BLaER1 (cell line): Measurements from ENCODE around the gene TM4SF18.
"Not testable (repeated sequence)": the region's sequence is repeated elsewhere in the genome, so short reads cannot be mapped to it uniquely, and the experiment has no call there.

Experiments used
- H3K27ac ChIP-seq: shearing (Covaris generic); formaldehyde crosslinking; 2 replicates; pipeline ENCODE4 v1.8.1; 2022
- H3K27me3 ChIP-seq: shearing (Covaris generic); formaldehyde crosslinking; 2 replicates; pipeline ENCODE4 v1.8.1; 2022
- H3K36me3 ChIP-seq: shearing (Covaris generic); formaldehyde crosslinking; 2 replicates; pipeline ENCODE4 v1.8.1; 2022
- H3K4me1 ChIP-seq: shearing (Covaris generic); formaldehyde crosslinking; 2 replicates; pipeline ENCODE4 v1.8.1; 2022
- H3K4me2 ChIP-seq: shearing (Covaris generic); formaldehyde crosslinking; 2 replicates; pipeline ENCODE4 v1.8.1; 2022
- H3K4me3 ChIP-seq: shearing (Covaris generic); formaldehyde crosslinking; 2 replicates; pipeline ENCODE4 v1.8.1; 2022
- H3K9ac ChIP-seq: shearing (Covaris generic); formaldehyde crosslinking; 2 replicates; pipeline ENCODE4 v1.8.1; 2022
- H3K9me3 ChIP-seq: shearing (Covaris generic); formaldehyde crosslinking; 2 replicates; pipeline ENCODE4 v1.8.1; 2022
- H4K20me1 ChIP-seq: shearing (Covaris generic); formaldehyde crosslinking; 2 replicates; pipeline ENCODE4 v1.8.1; 2022
- Cebpa-rat ChIP-seq: shearing (Covaris generic); IDR thresholded peaks from 2 replicates; pipeline ENCODE4 v1.8.1; 2022

The TM4SF18 gene, protein sequence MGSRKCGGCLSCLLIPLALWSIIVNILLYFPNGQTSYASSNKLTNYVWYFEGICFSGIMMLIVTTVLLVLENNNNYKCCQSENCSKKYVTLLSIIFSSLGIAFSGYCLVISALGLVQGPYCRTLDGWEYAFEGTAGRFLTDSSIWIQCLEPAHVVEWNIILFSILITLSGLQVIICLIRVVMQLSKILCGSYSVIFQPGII

DNA sequence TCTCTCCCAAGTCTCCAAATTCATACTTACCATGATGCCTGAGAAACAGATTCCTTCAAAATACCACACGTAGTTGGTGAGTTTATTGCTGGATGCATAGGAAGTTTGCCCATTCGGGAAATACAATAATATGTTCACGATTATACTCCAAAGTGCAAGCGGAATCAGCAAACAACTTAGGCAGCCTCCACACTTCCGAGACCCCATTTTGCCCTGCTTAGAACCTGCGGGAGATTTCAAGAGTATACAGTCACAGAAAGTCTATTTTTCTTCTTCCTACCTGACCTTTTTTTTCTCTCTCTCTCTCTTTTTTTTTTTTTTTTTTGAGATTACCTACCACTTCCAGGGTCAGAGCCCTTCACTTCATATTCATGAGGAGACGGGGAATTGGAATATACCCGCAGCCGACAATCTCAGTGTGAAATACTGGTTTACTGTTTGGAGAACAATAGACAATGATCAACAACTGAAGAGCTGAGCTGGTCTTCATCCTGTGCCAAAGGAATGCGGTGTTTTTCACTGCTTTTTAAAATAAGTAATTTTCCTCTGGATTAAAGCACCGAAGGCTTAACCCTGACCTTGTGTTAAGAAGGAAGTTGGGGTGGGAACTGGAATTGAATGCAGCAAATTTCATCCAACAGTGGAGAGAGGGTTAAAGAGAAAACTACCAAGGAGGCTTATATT is at the start of gene TM4SF18:
TM4SF18 (minus strand) TSS at position 461 of the 684 bp plus-strand sequence; CDS start at position 207, 254 bp downstream.
- no peak for TF ChIP-seq Cebpa-rat
- Histone ChIP-seq H4K20me1 (no peaks in the 10 kb centered on the region), H3K36me3 (no peaks in the 10 kb centered on the region), H3K4me3 (no peak within 1 kb of the TSS), H3K9ac (no peak within 1 kb of the TSS), H3K27ac (no peak within 1 kb of the TSS), H3K9me3 (no peaks in the 10 kb centered on the region), H3K4me2 (no peak within 1 kb of the TSS), H3K27me3 (no peaks in the 10 kb centered on the region), H3K4me1 (no peaks in the 10 kb centered on the region)

DNA sequence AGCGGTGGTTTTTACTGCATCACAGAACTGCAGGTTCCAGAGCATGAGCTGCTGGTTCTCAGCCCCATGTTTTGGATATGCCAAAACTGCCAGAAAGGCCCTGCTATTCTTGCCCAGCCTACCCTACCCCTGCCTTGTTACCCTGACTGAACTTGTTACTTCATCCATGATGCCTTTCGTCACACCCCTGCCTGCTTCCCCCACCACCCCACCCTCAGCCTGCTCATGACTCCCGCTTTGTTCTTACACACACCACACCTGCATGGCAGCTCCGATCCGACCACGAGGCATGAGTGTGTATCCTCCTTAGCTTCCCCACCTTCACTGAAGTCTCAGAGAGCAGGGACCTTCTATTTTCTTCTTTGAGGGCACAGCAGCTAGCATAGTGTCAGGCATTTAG is 49.1 kb upstream of the TM4SF18 start:
- Histone ChIP-seq H3K4me2 (no peak overlapping the region), H3K4me1 (peaks cover 14% of the 10 kb centered on the region), H3K9me3 (peaks cover 12% of the 10 kb centered on the region; the same call in 1 of the 2 replicates), H4K20me1 (no peaks in the 10 kb centered on the region), H3K9ac (no peak overlapping the region), H3K4me3 (no peak overlapping the region), H3K27ac (no peak overlapping the region), H3K36me3 (no peaks in the 10 kb centered on the region), H3K27me3 (no peaks in the 10 kb centered on the region)
- TF ChIP-seq Cebpa-rat = no peak

DNA sequence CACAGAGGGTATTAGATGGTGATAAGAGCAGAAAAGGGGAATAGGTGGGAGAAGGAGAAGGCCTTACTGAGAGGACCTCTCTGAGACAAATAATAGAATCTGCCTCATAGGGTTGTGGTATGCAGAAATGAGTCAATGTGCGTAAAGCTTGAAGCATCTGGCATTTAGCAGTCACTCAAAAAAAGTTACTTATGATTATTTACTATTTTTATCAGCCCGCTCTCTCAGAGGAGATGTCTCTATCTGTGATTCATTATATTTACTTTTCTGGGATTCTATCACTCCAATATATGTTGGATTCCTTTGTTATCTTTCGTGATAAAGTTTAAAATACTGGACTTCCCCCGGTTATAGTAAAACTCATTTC is 48.6 kb upstream of the TM4SF18 start:
- Histone ChIP-seq H3K27ac (no peak overlapping the region), H3K4me3 (no peak overlapping the region), H3K4me1 (peaks cover 14% of the 10 kb centered on the region), H3K4me2 (no peak overlapping the region), H3K9me3 (peaks cover 12% of the 10 kb centered on the region; the same call in 1 of the 2 replicates), H3K27me3 (no peaks in the 10 kb centered on the region), H3K36me3 (no peaks in the 10 kb centered on the region), H3K9ac (no peak overlapping the region), H4K20me1 (no peaks in the 10 kb centered on the region)
- no peak for TF ChIP-seq Cebpa-rat

DNA sequence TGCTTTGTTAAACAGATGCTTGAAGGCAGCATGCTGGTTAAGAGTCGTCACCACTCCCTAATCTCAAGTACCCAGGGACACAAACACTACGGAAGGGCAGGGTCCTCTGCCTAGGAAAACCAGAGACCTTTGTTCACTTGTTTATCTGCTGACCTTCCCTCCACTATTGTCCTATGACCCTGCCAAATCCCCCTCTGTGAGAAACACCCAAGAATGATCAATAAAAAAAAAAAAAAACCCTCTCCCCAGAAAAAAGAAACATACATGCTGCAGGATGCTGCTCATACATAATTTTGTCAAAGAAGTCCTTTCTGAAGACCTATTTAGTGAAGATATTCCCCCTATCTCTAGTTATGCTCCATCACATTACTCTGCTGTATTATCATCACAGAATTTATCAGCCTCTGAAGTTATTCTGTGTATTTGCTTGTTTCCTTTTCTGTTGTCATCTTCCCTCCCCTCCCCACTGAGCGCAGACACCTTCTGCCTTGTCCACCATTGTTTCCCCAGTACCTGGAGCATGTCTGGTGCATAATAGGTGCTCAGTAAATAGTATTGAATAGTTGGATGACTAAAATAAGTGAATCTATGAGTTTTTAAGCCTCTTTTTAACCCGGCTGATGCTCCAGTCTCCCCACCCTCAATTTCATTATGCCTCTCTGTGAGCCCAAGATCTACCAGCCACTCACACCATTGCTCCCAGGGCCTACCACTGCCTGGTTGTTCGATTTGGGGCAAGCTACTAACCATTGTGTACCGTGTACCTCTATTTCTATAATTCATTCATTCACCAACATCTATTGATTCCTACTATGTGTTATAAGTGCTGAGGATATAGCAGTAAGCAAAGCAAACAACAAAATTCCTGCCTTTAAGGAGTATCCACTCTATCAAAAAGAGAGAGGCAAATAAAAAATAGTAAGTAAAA is 48.0 kb upstream of the TM4SF18 start:
- H3K4me2 ChIP-seq = no peak overlapping the region
- no peak overlapping the region for H3K27ac ChIP-seq
- no peak overlapping the region for H3K4me3 ChIP-seq
- peaks cover 14% of the 10 kb centered on the region for H3K4me1 ChIP-seq
- no peak overlapping the region for H3K9ac ChIP-seq
- no peaks in the 10 kb centered on the region for H4K20me1 ChIP-seq
- no peaks in the 10 kb centered on the region for H3K36me3 ChIP-seq
- peaks cover 12% of the 10 kb centered on the region; the same call in 1 of the 2 replicates for H3K9me3 ChIP-seq
- no peaks in the 10 kb centered on the region for H3K27me3 ChIP-seq
- TF ChIP-seq Cebpa-rat = no peak

DNA sequence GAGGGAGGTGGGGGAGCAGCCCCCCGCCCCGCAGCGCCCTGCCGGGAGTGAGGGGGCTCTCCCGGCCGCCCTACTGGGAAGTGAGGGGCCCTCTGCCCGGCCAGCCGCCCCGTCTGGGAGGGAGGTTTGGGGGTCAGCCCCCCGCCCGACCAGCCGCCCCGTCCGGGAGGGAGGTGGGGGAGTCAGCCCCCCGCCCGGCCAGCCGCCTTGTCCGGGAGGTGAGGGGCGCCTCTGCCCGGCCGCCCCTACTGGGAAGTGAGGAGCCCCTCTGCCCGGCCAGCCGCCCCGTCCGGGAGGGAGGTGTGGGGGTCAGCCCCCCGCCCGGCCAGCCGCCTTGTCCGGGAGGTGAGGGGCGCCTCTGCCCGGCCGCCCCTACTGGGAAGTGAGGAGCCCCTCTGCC is 46.8 kb upstream of the TM4SF18 start:
- not testable (repeated sequence) for H4K20me1 ChIP-seq, H3K4me2 ChIP-seq, H3K4me3 ChIP-seq, H3K27me3 ChIP-seq, H3K36me3 ChIP-seq, H3K27ac ChIP-seq, H3K9ac ChIP-seq
- peaks cover 12% of the 10 kb centered on the region; the same call in 1 of the 2 replicates for H3K9me3 ChIP-seq
- peaks cover 14% of the 10 kb centered on the region for H3K4me1 ChIP-seq

DNA sequence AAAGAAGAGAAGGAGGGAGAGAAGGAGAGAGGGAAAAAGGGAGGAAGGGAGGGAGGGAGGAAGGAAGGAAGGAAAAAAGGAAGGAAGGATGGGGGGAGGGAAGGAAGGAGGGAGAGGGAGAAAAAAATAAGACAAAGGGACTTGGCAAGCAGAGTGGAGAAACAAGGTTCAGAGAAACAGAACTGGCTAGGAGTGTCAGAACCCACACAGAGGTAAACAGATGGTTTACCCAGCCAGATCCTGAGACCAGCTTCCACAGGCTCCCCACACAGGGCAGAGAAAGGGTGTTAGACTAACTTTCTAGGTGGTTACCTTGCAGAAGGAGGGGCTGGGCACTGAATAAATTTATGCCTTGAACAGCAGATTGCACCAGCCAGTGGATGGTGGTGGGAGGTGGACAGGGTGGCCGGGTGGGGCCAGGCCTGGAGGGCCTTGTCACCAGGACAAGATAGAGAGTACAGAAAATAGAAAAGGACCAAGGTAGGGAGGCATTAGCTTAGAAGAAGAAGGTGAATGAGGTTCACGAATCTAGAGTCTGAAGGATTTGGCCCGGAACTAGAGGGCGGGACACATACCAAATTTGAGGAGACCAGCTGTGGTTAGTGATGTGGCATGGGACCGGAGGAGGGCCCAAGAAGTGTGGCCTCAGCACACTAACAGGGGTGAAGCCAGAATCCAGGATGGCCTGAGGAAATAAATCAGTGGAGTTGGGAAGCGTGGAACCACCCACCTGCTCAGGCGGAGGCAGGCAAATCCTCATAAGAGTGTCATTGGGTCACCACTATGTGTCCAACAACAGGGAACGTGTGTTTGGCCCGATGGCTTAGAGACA is 45.3 kb upstream of the TM4SF18 start:
- Histone ChIP-seq H3K4me2 (0 out of 2 replicates have a peak overlapping the region, but pooled peaks have one; percentile 3), H3K4me1 (peaks cover 14% of the 10 kb centered on the region), H3K9ac (no peak overlapping the region), H3K27ac (0 out of 2 replicates have a peak overlapping the region, but pooled peaks have one; percentile 28), H3K4me3 (no peak overlapping the region), H4K20me1 (no peaks in the 10 kb centered on the region), H3K36me3 (no peaks in the 10 kb centered on the region), H3K27me3 (no peaks in the 10 kb centered on the region), H3K9me3 (peaks cover 12% of the 10 kb centered on the region; the same call in 1 of the 2 replicates)
- TF ChIP-seq Cebpa-rat = no peak

DNA sequence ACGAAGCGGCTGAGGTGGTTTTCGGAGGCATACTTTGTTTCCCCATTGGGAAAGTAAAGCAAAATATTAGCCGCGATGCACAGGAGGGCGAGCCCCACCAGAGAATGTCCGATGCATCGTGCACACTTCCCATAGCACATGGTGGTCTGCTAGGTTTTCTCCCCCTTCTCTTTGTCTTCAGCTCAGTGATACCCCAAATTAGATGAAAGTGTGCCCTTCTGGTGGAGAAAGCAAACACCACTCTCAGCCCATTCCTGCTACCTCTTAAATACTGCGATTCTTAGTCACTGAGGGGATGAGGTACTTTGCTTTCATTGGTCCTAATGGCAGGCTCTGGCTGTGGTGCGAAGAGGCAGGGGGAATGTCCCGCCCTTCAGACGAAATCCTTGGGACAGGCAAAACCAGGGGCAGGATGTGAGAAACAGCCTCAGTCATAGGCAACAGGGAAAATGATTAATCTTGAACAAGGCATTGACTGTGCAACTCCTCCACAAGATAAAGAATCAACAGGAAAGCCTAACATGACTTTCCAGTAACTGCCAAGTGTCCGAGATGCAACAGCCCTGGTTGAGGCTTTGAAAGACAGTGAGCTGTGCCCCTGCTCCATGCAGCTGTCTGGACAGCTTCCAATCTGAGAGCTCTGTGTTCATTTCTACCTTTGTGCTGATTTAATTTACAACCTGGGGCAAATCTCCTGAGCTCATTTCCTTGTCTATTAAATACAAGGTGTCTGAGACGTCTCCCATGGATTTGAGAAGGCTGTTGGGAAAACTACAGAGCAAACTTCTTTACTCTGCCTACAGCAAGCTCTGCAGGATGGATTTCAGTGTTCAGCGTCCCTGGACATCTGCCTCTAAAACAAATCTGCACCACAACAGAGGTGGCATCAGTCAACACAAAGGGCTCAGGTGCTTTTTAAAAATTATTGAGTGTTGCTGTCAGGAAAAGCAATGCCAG is 44.2 kb upstream of the TM4SF18 start, which contains the start of gene TM4SF1:
TM4SF1 (minus strand) TSS at position 242 of the 957 bp plus-strand sequence; CDS start at position 140, 102 bp downstream.
- Histone ChIP-seq H3K27ac (0 out of 2 replicates have a peak within 1 kb of the TSS, but pooled peaks have one; percentile 28), H3K27me3 (no peaks in the 10 kb centered on the region), H4K20me1 (no peaks in the 10 kb centered on the region), H3K9me3 (peaks cover 12% of the 10 kb centered on the region; the same call in 1 of the 2 replicates), H3K4me3 (no peak within 1 kb of the TSS), H3K4me1 (peaks cover 14% of the 10 kb centered on the region), H3K9ac (0 out of 2 replicates have a peak within 1 kb of the TSS, but pooled peaks have one; percentile 7), H3K36me3 (no peaks in the 10 kb centered on the region), H3K4me2 (peak within 1 kb of the TSS; percentile 16; the same call in 1 of the 2 replicates)
- no peak for TF ChIP-seq Cebpa-rat

DNA sequence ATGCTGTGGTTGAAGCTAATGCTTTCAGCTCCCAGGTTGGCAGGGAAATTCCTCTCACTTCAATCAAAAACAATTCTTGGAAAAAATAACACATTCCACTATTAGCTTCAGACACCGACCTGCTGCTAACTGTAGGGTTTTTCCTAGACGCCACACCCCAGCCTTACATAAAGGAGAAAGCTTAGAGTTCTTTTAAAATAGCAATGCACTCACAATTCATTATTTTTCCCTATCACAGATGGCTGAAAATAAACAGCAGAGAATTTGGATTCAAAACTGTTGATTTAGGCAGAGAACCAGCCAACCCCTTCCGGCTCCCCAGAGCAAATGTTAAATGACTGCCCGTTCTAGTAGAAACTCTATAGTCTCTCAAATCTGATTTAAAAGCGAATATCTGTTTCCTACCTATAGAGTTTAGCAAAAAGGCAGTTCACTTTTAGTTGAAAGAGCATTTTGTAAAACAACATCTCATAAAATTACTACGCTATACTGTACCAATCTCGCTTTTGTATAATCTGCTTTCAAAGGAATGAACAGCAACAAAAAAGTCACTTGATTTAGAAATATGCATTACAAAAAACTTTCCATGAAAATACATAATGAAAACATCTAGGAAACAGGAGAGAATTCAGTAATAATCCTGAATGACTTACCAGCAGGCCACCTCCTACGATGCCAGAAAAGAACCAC is 43.4 kb upstream of the TM4SF18 start:
- Histone ChIP-seq H3K27ac (no peak overlapping the region), H3K27me3 (no peaks in the 10 kb centered on the region), H3K4me3 (no peak overlapping the region), H4K20me1 (no peaks in the 10 kb centered on the region), H3K9me3 (peaks cover 12% of the 10 kb centered on the region; the same call in 1 of the 2 replicates), H3K9ac (no peak overlapping the region), H3K36me3 (no peaks in the 10 kb centered on the region), H3K4me2 (no peak overlapping the region), H3K4me1 (peaks cover 14% of the 10 kb centered on the region)
- no peak for TF ChIP-seq Cebpa-rat
